WTC11 (cell line): ENCODE results near the gene ZDHHC4.

Experiments
- CTCF ChIP-seq: fragments of 200-600 bp; IDR thresholded peaks from 2 replicates; pipeline ENCODE4 v1.8.0; 2022; ENCODE audit warnings: antibody characterized with exemption
- E2F1 ChIP-seq: sonication (generic); formaldehyde crosslinking; IDR thresholded peaks from 2 replicates; pipeline ENCODE4 v1.8.0; 2022; ENCODE audit warnings: mild to moderate bottlenecking, missing genetic modification reagents
- JAZF1 ChIP-seq: fragments of 250-450 bp; sonication (Bioruptor Pico); IDR thresholded peaks from 2 replicates; pipeline ENCODE4 v1.9.0; 2021; ENCODE audit warnings: moderate library complexity, mild to moderate bottlenecking, inconsistent platforms
- NFE2L1 ChIP-seq: sonication (generic); formaldehyde crosslinking; IDR thresholded peaks from 2 replicates; pipeline ENCODE4 v1.8.1; 2023; ENCODE audit warnings: missing genetic modification reagents
- PREB ChIP-seq: sonication (generic); formaldehyde crosslinking; IDR thresholded peaks from 2 replicates; pipeline ENCODE4 v1.8.1; 2022; ENCODE audit warnings: mild to moderate bottlenecking, missing genetic modification reagents, moderate library complexity, borderline replicate concordance
- SMAD4 ChIP-seq: sonication (generic); formaldehyde crosslinking; IDR thresholded peaks from 2 replicates; pipeline ENCODE4 v1.8.0; 2022; ENCODE audit warnings: mild to moderate bottlenecking, missing genetic modification reagents
- ZNF138 ChIP-seq: sonication (generic); formaldehyde crosslinking; conservative IDR thresholded peaks from 2 replicates; pipeline ENCODE4 v1.8.1; 2022; ENCODE audit warnings: mild to moderate bottlenecking, moderate library complexity, missing genetic modification reagents
- ZNF396 ChIP-seq: fragments of 250-450 bp; sonication (Bioruptor Pico); IDR thresholded peaks from 2 replicates; pipeline ENCODE4 v1.8.0; 2021; ENCODE audit warnings: mild to moderate bottlenecking, moderate library complexity, borderline replicate concordance
- TF ChIP-seq, protein P1 (sequence below): sonication (generic); formaldehyde crosslinking; IDR thresholded peaks from 2 replicates; pipeline ENCODE4 v1.8.0; 2022; ENCODE audit warnings: mild to moderate bottlenecking, missing genetic modification reagents
- TF ChIP-seq, protein P2 (sequence below): sonication (generic); formaldehyde crosslinking; IDR thresholded peaks from 2 replicates; pipeline ENCODE4 v1.8.1; 2022; ENCODE audit warnings: mild to moderate bottlenecking, moderate library complexity, missing genetic modification reagents
- TF ChIP-seq, protein P3 (sequence below): fragments of 250-450 bp; sonication (Bioruptor Pico); IDR thresholded peaks from 2 replicates; pipeline ENCODE4 v2.1.2; 2022; ENCODE audit warnings: mild to moderate bottlenecking, moderate library complexity
- TF ChIP-seq, protein P4 (sequence below): sonication (generic); formaldehyde crosslinking; IDR thresholded peaks from 2 replicates; pipeline ENCODE4 v1.8.1; 2022; ENCODE audit warnings: missing genetic modification reagents, borderline replicate concordance
- TF ChIP-seq, protein P5 (sequence below): sonication (generic); formaldehyde crosslinking; IDR thresholded peaks from 2 replicates; pipeline ENCODE4 v1.8.0; 2023; ENCODE audit warnings: mild to moderate bottlenecking, missing genetic modification reagents

- TF ChIP-seq CTCF (no peak), NFE2L1 (CRISPR knock-in tag) (no peak), SMAD4 (CRISPR knock-in tag) (no peak), ZNF138 (no peak), JAZF1 (CRISPR knock-in tag) (no peak), PREB (CRISPR knock-in tag) (no peak), ZNF396 (CRISPR knock-in tag) (no peak), E2F1 (CRISPR knock-in tag) (no peak)
- TF ChIP-seq, protein P1, sequence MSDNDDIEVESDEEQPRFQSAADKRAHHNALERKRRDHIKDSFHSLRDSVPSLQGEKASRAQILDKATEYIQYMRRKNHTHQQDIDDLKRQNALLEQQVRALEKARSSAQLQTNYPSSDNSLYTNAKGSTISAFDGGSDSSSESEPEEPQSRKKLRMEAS (CRISPR knock-in tag) = no peak
- TF ChIP-seq, protein P2, sequence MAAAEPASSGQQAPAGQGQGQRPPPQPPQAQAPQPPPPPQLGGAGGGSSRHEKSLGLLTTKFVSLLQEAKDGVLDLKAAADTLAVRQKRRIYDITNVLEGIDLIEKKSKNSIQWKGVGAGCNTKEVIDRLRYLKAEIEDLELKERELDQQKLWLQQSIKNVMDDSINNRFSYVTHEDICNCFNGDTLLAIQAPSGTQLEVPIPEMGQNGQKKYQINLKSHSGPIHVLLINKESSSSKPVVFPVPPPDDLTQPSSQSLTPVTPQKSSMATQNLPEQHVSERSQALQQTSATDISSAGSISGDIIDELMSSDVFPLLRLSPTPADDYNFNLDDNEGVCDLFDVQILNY (CRISPR knock-in tag) = no peak
- TF ChIP-seq, protein P3, sequence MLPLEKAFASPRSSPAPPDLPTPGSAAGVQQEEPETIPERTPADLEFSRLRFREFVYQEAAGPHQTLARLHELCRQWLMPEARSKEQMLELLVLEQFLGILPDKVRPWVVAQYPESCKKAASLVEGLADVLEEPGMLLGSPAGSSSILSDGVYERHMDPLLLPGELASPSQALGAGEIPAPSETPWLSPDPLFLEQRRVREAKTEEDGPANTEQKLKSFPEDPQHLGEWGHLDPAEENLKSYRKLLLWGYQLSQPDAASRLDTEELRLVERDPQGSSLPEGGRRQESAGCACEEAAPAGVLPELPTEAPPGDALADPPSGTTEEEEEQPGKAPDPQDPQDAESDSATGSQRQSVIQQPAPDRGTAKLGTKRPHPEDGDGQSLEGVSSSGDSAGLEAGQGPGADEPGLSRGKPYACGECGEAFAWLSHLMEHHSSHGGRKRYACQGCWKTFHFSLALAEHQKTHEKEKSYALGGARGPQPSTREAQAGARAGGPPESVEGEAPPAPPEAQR (CRISPR knock-in tag) = no peak
- TF ChIP-seq, protein P4, sequence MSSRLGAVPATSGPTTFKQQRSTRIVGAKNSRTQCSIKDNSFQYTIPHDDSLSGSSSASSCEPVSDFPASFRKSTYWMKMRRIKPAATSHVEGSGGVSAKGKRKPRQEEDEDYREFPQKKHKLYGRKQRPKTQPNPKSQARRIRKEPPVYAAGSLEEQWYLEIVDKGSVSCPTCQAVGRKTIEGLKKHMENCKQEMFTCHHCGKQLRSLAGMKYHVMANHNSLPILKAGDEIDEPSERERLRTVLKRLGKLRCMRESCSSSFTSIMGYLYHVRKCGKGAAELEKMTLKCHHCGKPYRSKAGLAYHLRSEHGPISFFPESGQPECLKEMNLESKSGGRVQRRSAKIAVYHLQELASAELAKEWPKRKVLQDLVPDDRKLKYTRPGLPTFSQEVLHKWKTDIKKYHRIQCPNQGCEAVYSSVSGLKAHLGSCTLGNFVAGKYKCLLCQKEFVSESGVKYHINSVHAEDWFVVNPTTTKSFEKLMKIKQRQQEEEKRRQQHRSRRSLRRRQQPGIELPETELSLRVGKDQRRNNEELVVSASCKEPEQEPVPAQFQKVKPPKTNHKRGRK = no peak
- TF ChIP-seq, protein P5, sequence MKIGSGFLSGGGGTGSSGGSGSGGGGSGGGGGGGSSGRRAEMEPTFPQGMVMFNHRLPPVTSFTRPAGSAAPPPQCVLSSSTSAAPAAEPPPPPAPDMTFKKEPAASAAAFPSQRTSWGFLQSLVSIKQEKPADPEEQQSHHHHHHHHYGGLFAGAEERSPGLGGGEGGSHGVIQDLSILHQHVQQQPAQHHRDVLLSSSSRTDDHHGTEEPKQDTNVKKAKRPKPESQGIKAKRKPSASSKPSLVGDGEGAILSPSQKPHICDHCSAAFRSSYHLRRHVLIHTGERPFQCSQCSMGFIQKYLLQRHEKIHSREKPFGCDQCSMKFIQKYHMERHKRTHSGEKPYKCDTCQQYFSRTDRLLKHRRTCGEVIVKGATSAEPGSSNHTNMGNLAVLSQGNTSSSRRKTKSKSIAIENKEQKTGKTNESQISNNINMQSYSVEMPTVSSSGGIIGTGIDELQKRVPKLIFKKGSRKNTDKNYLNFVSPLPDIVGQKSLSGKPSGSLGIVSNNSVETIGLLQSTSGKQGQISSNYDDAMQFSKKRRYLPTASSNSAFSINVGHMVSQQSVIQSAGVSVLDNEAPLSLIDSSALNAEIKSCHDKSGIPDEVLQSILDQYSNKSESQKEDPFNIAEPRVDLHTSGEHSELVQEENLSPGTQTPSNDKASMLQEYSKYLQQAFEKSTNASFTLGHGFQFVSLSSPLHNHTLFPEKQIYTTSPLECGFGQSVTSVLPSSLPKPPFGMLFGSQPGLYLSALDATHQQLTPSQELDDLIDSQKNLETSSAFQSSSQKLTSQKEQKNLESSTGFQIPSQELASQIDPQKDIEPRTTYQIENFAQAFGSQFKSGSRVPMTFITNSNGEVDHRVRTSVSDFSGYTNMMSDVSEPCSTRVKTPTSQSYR (CRISPR knock-in tag) = no peak
These were observed 17.4 kb upstream of the ZDHHC4 start for GRCh38 chr7:6559896-6560295.
